DMS79 treated with DMSO at 0.1 percent for 48 hours (cell line): ENCODE data around the gene PPP1R16B.

Experiments
- DNase-seq: peaks from one replicate; lab custom pipeline; 2025; lab: John Stamatoyannopoulos, UW

PPP1R16B gene

GRCh38 chr20:38877483-38877882 lies 72.0 kb downstream of the PPP1R16B start:
- DNase-seq, result no peak

DNA sequence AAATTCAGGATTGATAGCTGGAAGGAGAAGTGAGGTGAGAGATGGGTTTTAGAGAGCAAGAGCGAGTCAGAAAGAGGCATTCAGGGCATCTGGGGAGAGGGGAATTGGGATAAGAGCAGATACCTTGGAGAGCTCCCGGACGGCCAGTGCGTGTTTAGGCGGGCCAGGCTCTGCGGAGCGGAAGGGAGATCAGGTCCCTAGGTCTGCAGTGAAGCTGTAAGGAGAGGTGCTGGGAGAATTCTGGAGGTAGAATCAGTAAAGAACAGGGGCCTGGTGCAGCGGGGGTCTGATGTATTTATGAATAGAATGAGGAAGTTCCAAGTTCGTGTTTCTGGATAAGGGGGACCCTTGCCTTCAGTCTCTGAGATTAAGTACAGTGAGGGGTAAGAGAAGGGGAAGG lies 73.4 kb downstream of the PPP1R16B start:
- DNase-seq, result no peak

- no peak for DNase-seq
These were observed 75.6 kb downstream of the PPP1R16B start for GRCh38 chr20:38880952-38881735.

DNA sequence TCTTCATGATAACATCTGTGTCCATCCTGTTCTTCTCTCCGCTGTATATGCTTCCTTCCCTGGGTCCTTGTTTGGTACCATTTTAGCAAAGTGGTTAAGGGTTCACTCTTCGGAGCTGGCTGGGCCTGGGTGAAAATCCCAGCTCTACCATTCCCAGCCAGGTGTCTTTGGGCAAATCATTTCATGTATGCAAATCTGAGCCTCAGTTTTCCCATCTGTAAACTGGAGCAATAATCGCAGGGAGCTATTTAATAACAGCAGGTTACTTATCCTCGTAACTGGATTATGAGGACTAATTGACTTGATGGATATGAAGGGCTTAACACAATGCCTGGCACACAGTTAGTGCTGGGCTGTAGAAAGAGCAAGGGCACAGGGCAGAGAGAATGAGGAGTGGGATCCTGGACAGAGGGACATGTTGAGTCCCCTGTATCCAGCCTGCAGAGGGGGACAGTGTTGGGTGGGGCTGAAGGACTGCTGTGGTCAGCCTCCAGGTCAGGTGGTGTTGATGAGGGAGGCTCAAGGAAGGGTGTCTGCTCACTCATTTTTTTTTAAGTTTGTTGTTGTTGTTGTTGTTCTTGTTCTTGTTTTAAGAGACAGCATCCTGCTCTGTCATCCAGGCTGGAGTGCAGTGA lies 76.4 kb downstream of the PPP1R16B start:
- DNase-seq, result no peak

DNA sequence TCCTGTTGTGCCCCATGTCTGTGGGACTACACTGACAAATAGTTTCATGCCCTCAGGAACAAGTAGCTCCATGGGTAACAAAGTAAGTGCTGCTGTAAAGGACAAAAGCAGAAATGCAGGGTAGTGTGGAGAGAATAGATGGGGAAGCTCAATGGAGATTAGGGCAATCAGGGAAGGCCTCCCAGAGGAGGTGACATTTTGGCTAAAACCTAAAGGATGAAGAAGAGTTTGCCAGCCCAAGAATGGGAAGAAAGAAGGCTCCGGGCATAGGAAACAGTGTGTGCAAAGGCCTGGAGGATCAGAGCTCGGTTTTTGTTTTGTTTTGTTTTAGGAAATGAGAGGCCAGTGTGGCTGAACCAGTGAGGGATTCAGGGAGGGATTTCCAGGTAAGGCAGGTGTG lies 77.1 kb downstream of the PPP1R16B start:
- no peak for DNase-seq

- DNase-seq, result peak; percentile 17
These were observed 77.8 kb downstream of the PPP1R16B start for GRCh38 chr20:38883081-38883980.

DNA sequence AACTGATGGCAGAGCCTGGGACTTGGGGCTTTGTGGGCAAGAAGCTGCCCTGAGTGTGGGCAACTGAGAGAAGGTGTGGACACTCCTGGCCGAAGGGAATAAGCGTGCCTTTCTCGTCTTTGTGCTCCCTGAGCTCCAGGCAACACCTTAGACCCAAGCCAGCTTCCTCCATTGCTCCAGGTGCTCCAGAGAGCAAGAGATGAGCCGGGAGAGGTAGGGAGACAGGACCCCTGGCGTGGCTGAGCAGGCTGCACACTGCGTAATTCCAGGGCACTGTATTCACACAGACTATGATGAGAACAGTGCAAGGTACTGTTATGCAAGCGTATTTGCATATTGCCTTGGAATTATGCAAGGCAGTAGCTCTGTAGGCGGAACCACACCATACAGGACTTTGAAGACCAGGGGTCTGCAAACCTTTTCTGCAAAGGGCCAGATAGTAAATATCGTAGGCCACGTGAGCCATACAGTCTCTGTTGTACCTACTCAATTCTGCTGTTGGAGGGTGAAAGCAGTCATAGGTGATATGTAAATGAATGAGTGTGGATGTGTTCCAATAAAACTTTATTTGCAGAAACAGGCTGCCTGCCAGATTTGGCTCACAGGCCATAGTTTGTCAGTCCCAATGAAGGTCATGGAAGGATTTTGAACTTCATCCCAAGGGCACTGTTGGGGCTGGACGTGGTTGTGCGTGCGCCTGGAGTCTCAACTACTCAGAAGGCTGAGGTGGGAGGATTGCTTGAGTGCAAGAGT lies 78.7 kb downstream of the PPP1R16B start:
- DNase-seq, result no peak

DNA sequence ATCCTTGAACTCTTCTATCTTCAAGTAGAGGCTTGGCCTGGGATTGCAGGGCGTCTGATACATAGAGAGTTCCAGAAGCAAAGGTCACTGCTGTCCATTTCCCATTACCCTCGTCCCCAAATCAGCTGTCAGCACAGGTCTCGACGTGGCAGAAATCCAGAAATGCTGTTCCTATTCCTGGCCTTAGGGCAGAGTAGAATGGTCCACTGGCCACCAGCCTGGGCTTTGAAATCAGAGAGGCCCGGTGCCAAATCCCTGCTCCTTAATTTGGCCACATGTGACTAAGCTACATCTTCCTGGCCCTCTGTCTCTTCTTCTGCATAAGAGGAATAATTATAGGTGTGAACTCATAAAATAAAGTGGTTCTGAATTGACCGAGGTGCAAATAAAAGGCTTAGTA lies 79.9 kb downstream of the PPP1R16B start:
- no peak for DNase-seq

GRCh38 chr20:38888059-38888831 lies 82.7 kb downstream of the PPP1R16B start:
- no peak for DNase-seq

DNA sequence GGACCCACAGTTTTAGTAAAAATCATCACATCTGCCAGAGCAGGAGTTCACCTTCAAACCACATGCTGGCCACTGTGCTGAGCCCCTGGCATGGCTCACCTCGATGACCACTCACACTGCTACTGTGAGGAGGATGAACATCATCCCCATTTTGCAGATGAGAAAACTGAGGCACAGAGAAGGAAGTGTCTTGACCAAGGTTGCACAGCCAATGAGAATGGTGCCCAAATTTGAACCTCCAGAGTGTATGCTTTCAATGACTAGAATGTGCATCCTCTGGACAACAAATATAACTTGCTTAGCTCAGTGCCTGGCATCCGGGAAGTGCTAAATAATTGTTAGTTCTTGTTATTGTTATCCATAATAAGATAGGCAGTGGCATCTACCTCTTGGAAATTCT lies 83.6 kb downstream of the PPP1R16B start:
- no peak for DNase-seq

DNA sequence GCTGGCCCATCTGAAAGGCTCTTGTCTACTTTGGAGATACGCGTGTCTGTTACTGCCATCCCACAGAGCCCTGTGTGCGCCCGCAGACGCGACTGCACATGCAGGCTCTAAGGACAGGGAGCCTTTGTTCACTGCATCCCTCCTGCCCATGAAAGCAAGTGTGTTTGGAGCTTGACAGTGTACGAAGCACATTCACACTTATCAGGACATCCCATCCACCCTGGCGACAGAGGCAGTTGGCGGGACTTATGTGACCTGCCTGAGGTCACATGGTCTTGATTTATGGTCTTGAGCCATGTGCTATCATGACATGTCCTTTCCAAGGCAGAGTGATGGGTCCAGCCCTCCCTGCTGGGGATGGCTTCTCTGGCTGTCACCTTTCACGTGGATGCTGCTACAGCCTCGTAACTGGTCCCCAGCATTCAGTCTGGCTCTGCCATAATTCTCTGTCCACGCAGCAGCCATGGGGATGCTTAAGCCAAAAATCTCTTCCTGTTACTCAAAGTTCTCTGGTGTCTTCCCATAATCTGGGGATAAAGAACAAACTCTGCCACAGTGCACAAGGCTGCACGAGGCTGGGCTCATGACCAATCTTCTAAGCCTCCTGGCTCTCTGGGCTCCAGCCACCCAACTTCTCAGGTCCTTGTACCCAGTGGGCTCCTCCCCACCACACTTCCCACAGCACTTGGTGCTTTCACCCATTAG lies 84.4 kb downstream of the PPP1R16B start:
- DNase-seq, result no peak

DNA sequence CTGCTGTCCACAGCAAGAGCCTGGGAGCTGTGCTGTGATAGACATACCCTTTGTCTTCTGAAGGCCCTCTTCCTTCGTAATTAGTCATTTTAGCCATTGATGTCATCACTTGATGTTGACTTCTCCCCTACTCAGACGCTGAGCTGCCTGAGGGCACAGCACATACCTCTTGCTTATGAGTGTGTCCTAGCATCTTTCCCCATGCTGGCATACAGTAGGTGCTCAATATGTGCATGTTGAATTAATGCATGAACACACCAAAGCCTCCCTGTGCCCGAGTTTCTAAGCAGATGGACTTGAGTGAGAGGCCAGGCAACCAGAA lies 85.0 kb downstream of the PPP1R16B start:
- DNase-seq, result no peak

DNA sequence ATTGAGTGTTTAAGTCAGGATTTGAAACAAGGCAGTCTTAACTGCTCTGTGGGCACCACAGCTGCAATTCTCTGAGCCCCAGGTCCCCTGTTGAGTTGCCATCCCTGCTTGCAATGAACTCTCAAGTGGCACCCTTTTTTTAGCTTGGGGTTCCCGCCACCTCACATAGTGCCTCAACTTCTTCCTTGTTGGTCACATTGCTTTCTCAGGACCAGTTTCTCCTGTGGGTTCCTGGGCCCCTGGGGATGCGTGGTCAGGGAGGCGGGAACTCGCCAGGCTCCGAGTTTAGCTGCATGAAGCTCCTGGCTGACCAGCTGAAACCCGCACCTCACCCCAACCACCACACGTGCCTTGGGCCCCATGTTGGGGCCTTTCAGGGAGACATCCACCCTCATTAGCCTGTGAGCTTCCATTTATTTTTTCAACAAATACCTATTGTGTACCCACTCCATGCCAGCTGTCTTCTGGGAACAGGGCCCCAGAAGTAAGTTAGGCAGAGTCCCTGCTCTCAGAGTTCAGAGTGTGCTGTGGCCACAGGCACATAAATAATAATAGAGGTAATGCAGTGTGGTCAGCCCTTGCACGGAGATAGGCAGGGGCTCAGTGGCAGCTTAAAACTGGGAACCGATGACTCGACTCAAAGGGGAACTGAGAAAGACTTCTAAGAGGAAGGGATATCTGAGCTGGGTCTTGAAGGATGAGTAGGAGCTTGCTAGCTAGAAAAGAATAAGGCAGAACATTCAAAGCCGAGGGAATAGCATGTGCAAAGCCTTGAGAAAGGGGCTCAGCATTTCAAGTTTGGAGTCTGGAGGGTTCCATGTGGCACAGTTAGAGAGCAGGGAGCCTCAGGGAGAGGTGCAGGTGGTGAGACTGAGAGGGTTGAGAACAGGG lies 86.8 kb downstream of the PPP1R16B start:
- DNase-seq, result no peak

- no peak for DNase-seq
These were observed 87.6 kb downstream of the PPP1R16B start for GRCh38 chr20:38893056-38893564.

DNA sequence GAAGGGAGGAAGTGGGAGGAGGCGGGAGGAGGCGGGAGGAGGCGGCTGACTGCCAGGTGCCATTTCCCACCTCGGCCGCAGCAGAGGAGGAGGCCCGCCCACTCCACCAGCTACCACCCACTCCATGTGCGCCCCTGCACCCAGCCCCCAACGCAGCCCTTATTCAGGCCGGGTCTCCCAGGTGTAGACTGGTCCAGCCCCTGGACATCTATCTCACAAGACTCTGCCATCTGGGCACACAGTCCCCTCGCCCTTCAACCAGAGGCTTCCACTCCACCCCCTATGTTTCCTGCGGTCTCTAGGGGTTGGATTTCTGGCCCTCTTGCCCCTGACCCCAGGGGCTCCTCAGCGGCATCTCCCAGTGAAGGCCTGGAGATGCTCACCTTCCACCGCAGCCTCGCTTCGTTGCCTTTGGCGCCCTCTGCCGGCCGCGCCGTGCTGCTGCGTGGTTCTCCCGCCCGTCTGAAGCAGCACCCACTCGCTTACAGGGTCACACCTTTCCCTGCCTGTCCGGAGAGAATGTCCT lies 88.1 kb downstream of the PPP1R16B start:
- DNase-seq, result peak; percentile 12

GRCh38 chr20:38894091-38894847 lies 88.8 kb downstream of the PPP1R16B start:
- DNase-seq, result no peak

DNA sequence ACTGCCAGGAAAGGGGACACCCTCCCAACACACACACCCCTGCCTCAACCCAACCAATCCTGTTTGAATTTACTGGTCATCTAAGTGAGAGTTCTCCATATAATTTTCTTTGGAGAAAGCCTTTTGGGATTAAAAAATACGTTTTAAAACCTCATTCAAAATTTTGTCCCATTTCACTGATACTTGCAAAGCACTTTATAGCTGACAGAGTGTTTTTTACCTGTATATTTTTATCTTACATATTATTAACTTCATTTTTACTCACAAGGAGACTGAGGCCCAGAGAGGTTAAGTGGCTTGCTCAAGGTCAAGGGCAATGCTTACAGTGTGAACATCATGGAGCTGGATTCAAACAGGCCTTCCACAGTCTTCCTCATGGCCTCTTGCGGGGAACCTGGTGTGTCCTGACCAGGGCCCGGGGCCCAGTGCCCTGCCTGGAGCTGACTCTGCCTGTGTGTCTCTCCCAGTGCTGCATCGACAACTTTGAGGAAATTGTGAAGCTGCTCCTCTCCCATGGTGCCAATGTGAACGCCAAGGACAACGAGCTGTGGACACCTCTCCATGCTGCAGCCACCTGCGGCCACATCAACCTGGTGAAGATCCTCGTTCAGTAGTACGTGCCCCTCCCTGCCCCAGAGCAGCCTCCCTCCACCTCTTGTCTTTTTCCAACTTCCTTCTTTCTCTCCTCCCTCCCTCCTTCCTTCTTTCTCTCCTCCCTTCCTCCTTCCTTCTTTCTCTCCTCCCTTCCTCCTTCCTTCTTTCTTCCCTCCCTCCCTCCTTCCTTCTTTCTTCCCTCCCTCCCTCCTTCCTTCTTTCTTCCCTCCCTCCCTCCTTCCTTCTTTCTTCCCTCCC lies 89.8 kb downstream of the PPP1R16B start:
- DNase-seq, result no peak
